Stimulated activated naive B cell treated with anti-CD40 and anti-IgM and Interleukin-4, amounts not matched to agents 10 μg/mL and 1 μg/mL and 100 μg/mL, for 72 hours (primary cell): ENCODE results near the gene SSC4D.
"Not testable (repeated sequence)": the region's sequence is repeated elsewhere in the genome, so short reads cannot be mapped to it uniquely, and the experiment has no call there.

Experiments used
- ATAC-seq, 2 donors: fragments of 150-1000 bp; cut with Tn5 transposase; replicated peaks; 2 replicates each; pipeline ENCODE4 v1.10.0; 2021; ENCODE audit warnings: moderate library complexity in 1 of 2
- DNase-seq: peaks from one replicate; pipeline ENCODE4 v3.0.0; 2021
- H3K27ac Mint-ChIP-seq: one replicate; pipeline ENCODE4 v1.8.0; 2022; ENCODE audit warnings: mild to moderate bottlenecking, mixed read lengths
- H3K27me3 Mint-ChIP-seq, 2 donors: one replicate each; pipeline ENCODE4 v1.8.0; 2022; ENCODE audit warnings: mixed read lengths in 2 of 2
- H3K36me3 Mint-ChIP-seq, 2 donors: one replicate each; pipeline ENCODE4 v1.8.0; 2022; ENCODE audit warnings: mixed read lengths in 2 of 2, mild to moderate bottlenecking in 1 of 2
- H3K4me1 Mint-ChIP-seq, 2 donors: one replicate each; pipeline ENCODE4 v1.8.0; 2022; ENCODE audit warnings: mixed read lengths in 2 of 2, mild to moderate bottlenecking in 1 of 2
- H3K4me3 Mint-ChIP-seq, 2 donors: one replicate each; pipeline ENCODE4 v1.8.0; 2022; ENCODE audit warnings: mild to moderate bottlenecking in 2 of 2, mixed read lengths in 2 of 2, moderate library complexity in 1 of 2
- H3K9me3 Mint-ChIP-seq, 2 donors: one replicate each; pipeline ENCODE4 v1.8.0; 2022; ENCODE audit warnings: mixed read lengths in 2 of 2, mild to moderate bottlenecking in 1 of 2

Gene SSC4D

GRCh38 chr7:76383089-76383944 is 26.2 kb downstream of the SSC4D start:
- H3K27ac Mint-ChIP-seq = no peak overlapping the region
- H3K27me3 Mint-ChIP-seq = no peaks in the 10 kb centered on the region
- no peak for ATAC-seq
- H3K4me1 Mint-ChIP-seq = peaks cover 0 to 3% of the 10 kb centered on the region in 2 donors
- DNase-seq = no peak
- H3K4me3 Mint-ChIP-seq = no peak overlapping the region
- H3K36me3 Mint-ChIP-seq = no peaks in the 10 kb centered on the region
- H3K9me3 Mint-ChIP-seq = no peaks in the 10 kb centered on the region

- no peaks in the 10 kb centered on the region for H3K9me3 Mint-ChIP-seq
- no peaks in the 10 kb centered on the region for H3K27me3 Mint-ChIP-seq
- no peaks in the 10 kb centered on the region for H3K36me3 Mint-ChIP-seq
- H3K27ac Mint-ChIP-seq = no peak overlapping the region
- H3K4me1 Mint-ChIP-seq = peaks cover 0 to 5% of the 10 kb centered on the region in 2 donors
- ATAC-seq = no peak
- DNase-seq = no peak
- H3K4me3 Mint-ChIP-seq = no peak overlapping the region
Observed at GRCh38 chr7:76381814-76382213, 27.7 kb downstream of the SSC4D start.

- Mint-ChIP-seq H3K36me3 (no peaks in the 10 kb centered on the region), H3K27me3 (no peaks in the 10 kb centered on the region), H3K9me3 (no peaks in the 10 kb centered on the region), H3K4me1 (peaks cover 0 to 5% of the 10 kb centered on the region in 2 donors), H3K4me3 (peak overlapping the region; percentile 76 to 84), H3K27ac (peak overlapping the region; percentile 14)
- no peak for ATAC-seq
- DNase-seq = no peak
Observed at GRCh38 chr7:76380623-76380966, 28.9 kb downstream of the SSC4D start.

GRCh38 chr7:76377186-76377918 is 32.1 kb downstream of the SSC4D start:
- no peaks in the 10 kb centered on the region for H3K9me3 Mint-ChIP-seq
- no peak overlapping the region for H3K4me3 Mint-ChIP-seq
- no peak overlapping the region for H3K27ac Mint-ChIP-seq
- peaks cover 18 to 26% of the 10 kb centered on the region in 2 donors for H3K27me3 Mint-ChIP-seq
- ATAC-seq (no peak), DNase-seq (no peak)
- H3K36me3 Mint-ChIP-seq = no peaks in the 10 kb centered on the region
- peaks cover 0 to 5% of the 10 kb centered on the region in 2 donors for H3K4me1 Mint-ChIP-seq

- H3K27me3 Mint-ChIP-seq = peaks cover 26 to 31% of the 10 kb centered on the region in 2 donors
- H3K4me3 Mint-ChIP-seq = no peak overlapping the region
- peaks cover 0 to 5% of the 10 kb centered on the region in 2 donors for H3K4me1 Mint-ChIP-seq
- H3K27ac Mint-ChIP-seq = no peak overlapping the region
- H3K36me3 Mint-ChIP-seq = no peaks in the 10 kb centered on the region
- no peaks in the 10 kb centered on the region for H3K9me3 Mint-ChIP-seq
- no peak for DNase-seq
- no peak for ATAC-seq
Observed at GRCh38 chr7:76375251-76375650, 34.2 kb downstream of the SSC4D start.

- peaks cover 26 to 31% of the 10 kb centered on the region in 2 donors for H3K27me3 Mint-ChIP-seq
- DNase-seq (no peak), ATAC-seq (no peak)
- H3K27ac Mint-ChIP-seq = peak overlapping the region; percentile 39
- no peaks in the 10 kb centered on the region for H3K9me3 Mint-ChIP-seq
- H3K4me3 Mint-ChIP-seq = no peak overlapping the region
- peaks cover 0 to 2% of the 10 kb centered on the region in 2 donors for H3K4me1 Mint-ChIP-seq
- H3K36me3 Mint-ChIP-seq = no peaks in the 10 kb centered on the region
Observed at GRCh38 chr7:76372984-76373833, 36.3 kb downstream of the SSC4D start.

GRCh38 chr7:76371396-76371795 is 38.1 kb downstream of the SSC4D start:
- no peaks in the 10 kb centered on the region for H3K36me3 Mint-ChIP-seq
- H3K4me1 Mint-ChIP-seq = no peaks in the 10 kb centered on the region
- H3K27ac Mint-ChIP-seq = no peak overlapping the region
- no peak overlapping the region for H3K4me3 Mint-ChIP-seq
- DNase-seq (no peak), ATAC-seq (no peak)
- H3K9me3 Mint-ChIP-seq = no peaks in the 10 kb centered on the region
- peaks cover 26 to 31% of the 10 kb centered on the region in 2 donors for H3K27me3 Mint-ChIP-seq

GRCh38 chr7:76369018-76369417 is 40.5 kb downstream of the SSC4D start:
- ATAC-seq = no peak
- H3K4me1 Mint-ChIP-seq = peaks cover 7 to 10% of the 10 kb centered on the region in 2 donors
- peaks cover 14 to 27% of the 10 kb centered on the region in 2 donors for H3K27me3 Mint-ChIP-seq
- H3K36me3 Mint-ChIP-seq = no peaks in the 10 kb centered on the region
- H3K4me3 Mint-ChIP-seq = no peak overlapping the region
- DNase-seq = no peak
- no peak overlapping the region for H3K27ac Mint-ChIP-seq
- H3K9me3 Mint-ChIP-seq = no peaks in the 10 kb centered on the region

- no peaks in the 10 kb centered on the region for H3K9me3 Mint-ChIP-seq
- H3K27me3 Mint-ChIP-seq = peaks cover 6 to 19% of the 10 kb centered on the region in 2 donors
- no peaks in the 10 kb centered on the region for H3K36me3 Mint-ChIP-seq
- ATAC-seq = no peak
- DNase-seq = no peak
- H3K27ac Mint-ChIP-seq = no peak overlapping the region
- peaks cover 10 to 15% of the 10 kb centered on the region in 2 donors for H3K4me1 Mint-ChIP-seq
- no peak overlapping the region for H3K4me3 Mint-ChIP-seq
Observed at GRCh38 chr7:76368190-76368589, 41.3 kb downstream of the SSC4D start.

GRCh38 chr7:76364198-76364584 is 45.3 kb downstream of the SSC4D start:
- H3K9me3 Mint-ChIP-seq = no peaks in the 10 kb centered on the region
- peak; percentile 2 to 12 for ATAC-seq
- H3K4me3 Mint-ChIP-seq = peak overlapping the region; percentile 63 to 64
- no peaks in the 10 kb centered on the region for H3K36me3 Mint-ChIP-seq
- no peaks in the 10 kb centered on the region for H3K27me3 Mint-ChIP-seq
- peaks cover 16 to 22% of the 10 kb centered on the region in 2 donors for H3K4me1 Mint-ChIP-seq
- H3K27ac Mint-ChIP-seq = peak overlapping the region; percentile 62
- DNase-seq = no peak

GRCh38 chr7:76363754-76364153 is 45.7 kb downstream of the SSC4D start:
- ATAC-seq, H3K36me3 Mint-ChIP-seq, DNase-seq, H3K27me3 Mint-ChIP-seq, H3K27ac Mint-ChIP-seq, H3K9me3 Mint-ChIP-seq: not testable (repeated sequence)
- peaks cover 16 to 22% of the 10 kb centered on the region in 2 donors for H3K4me1 Mint-ChIP-seq
- peak overlapping the region in 1 of 2 donors; percentile 50 for H3K4me3 Mint-ChIP-seq

- DNase-seq (no peak), ATAC-seq (no peak)
- Mint-ChIP-seq H3K9me3 (no peaks in the 10 kb centered on the region), H3K36me3 (peaks cover 21 to 24% of the 10 kb centered on the region in 2 donors), H3K4me1 (peaks cover 23 to 47% of the 10 kb centered on the region in 2 donors), H3K27me3 (no peaks in the 10 kb centered on the region), H3K4me3 (peak overlapping the region; percentile 93 to 98), H3K27ac (peak overlapping the region; percentile 99)
Observed at GRCh38 chr7:76359978-76360638, 49.4 kb downstream of the SSC4D start.

GRCh38 chr7:76359111-76359977 is 50.2 kb downstream of the SSC4D start:
- Mint-ChIP-seq H3K9me3 (no peaks in the 10 kb centered on the region), H3K27ac (peak overlapping the region; percentile 99), H3K4me1 (peaks cover 22 to 46% of the 10 kb centered on the region in 2 donors), H3K27me3 (no peaks in the 10 kb centered on the region), H3K4me3 (peak overlapping the region; percentile 93 to 98), H3K36me3 (peaks cover 27 to 31% of the 10 kb centered on the region in 2 donors)
- peak; percentile 93 for DNase-seq
- ATAC-seq = peak; percentile 92 to 94
